ENCODE measurements around the gene BIK.

The BIK gene

DNA sequence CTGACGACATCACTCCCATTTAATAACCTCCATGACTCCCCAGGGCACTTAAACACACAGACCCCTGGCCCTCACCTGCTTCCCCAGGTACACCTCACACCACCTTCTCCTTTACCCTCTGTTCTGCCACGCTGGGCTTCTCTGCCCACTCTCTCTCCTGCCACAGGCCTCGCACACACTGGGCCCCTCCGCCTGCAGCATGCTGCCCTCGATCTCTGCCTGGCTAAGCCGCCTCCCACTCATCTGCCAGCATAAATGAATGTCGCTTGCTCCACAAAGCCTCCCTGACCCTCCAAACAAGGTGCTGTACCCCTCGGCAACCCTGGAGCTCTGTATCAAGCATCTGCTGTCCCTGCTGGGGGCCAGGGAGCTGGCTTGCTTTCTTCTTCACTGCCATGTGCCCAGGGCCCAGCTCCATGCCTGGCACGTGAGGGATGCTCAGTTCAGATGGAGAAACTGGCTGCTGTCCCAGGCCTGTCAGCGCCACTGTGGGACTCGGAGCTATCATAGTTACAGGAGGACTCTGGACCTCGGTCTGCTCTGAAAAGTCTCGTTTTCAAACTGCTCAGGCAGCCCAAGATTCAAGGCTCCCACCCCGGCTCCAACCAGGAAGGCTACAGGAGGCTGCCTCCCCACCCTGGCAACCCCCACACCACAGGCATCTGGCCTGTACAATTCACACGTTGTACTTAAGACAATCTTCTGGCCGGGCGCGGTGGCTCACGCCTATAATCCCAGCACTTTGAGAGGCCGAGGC, 33.3 kb upstream of the BIK start:
- no peak overlapping the region for H3K4me3 ChIP-seq (ENCODE audit: low read depth in 1 of 2, low read length in 2 of 2)
- no peaks in the 10 kb centered on the region for H3K9me3 ChIP-seq (ENCODE audit: insufficient read depth, low read length, severe bottlenecking)
- TF ChIP-seq CTCF (IDR thresholded peaks at IDR 0.05; ENCODE audit: borderline replicate concordance, extremely low read depth, low read length, poor library complexity, severe bottlenecking): no peak
- no peaks in the 10 kb centered on the region; the same call in 1 of the 2 replicates for H4K20me1 ChIP-seq (ENCODE audit: insufficient read depth, low read length)
- ATAC-seq (ENCODE audit: insufficient read depth, low read depth) (no peak), DNase-seq (no peak)
- no peaks in the 10 kb centered on the region for H3K36me3 ChIP-seq (ENCODE audit: insufficient read depth, low read length)
- no peak overlapping the region for H3K27ac ChIP-seq (ENCODE audit: low read length)
- H3K9ac ChIP-seq (ENCODE audit: low read depth, low read length): no peak overlapping the region
- H3K27me3 ChIP-seq (ENCODE audit: insufficient read depth, low read length, poor library complexity): no peaks in the 10 kb centered on the region
- H2AFZ ChIP-seq (ENCODE audit: low read depth, low read length): no peak overlapping the region
- no peaks in the 10 kb centered on the region for H3K79me2 ChIP-seq (ENCODE audit: insufficient read depth, low read length)
- H3K4me1 ChIP-seq (ENCODE audit: insufficient read depth, low read length): no peaks in the 10 kb centered on the region
- H3K4me2 ChIP-seq (ENCODE audit: insufficient read depth, low read length): no peak overlapping the region

GRCh38 chr22:43078522-43078921, 32.0 kb upstream of the BIK start:
- H3K9ac ChIP-seq (ENCODE audit: low read depth, low read length): no peak overlapping the region
- H3K4me3 ChIP-seq (ENCODE audit: low read depth in 1 of 2, low read length in 2 of 2): no peak overlapping the region
- no peak overlapping the region for H3K4me2 ChIP-seq (ENCODE audit: insufficient read depth, low read length)
- ATAC-seq (ENCODE audit: insufficient read depth, low read depth): no peak
- H4K20me1 ChIP-seq (ENCODE audit: insufficient read depth, low read length): no peaks in the 10 kb centered on the region; the same call in 1 of the 2 replicates
- H3K27me3 ChIP-seq (ENCODE audit: insufficient read depth, low read length, poor library complexity): no peaks in the 10 kb centered on the region
- H3K36me3 ChIP-seq (ENCODE audit: insufficient read depth, low read length): no peaks in the 10 kb centered on the region
- TF ChIP-seq EZH2 (IDR thresholded peaks at IDR 0.05; ENCODE audit: borderline replicate concordance, low read depth, low read length, severe bottlenecking): no peak
- no peak for TF ChIP-seq CTCF (IDR thresholded peaks at IDR 0.05; ENCODE audit: borderline replicate concordance, extremely low read depth, low read length, poor library complexity, severe bottlenecking)
- no peak overlapping the region for H2AFZ ChIP-seq (ENCODE audit: low read depth, low read length)
- no peaks in the 10 kb centered on the region for H3K9me3 ChIP-seq (ENCODE audit: insufficient read depth, low read length, severe bottlenecking)
- H3K27ac ChIP-seq (ENCODE audit: low read length): no peak overlapping the region
- H3K79me2 ChIP-seq (ENCODE audit: insufficient read depth, low read length): no peaks in the 10 kb centered on the region
- no peaks in the 10 kb centered on the region for H3K4me1 ChIP-seq (ENCODE audit: insufficient read depth, low read length)
- no peak for DNase-seq

GRCh38 chr22:43079742-43080141, 30.8 kb upstream of the BIK start:
- H3K27ac ChIP-seq (ENCODE audit: low read length): no peak overlapping the region
- no peaks in the 10 kb centered on the region for H3K27me3 ChIP-seq (ENCODE audit: insufficient read depth, low read length, poor library complexity)
- H2AFZ ChIP-seq (ENCODE audit: low read depth, low read length): no peak overlapping the region
- H3K4me2 ChIP-seq (ENCODE audit: insufficient read depth, low read length): no peak overlapping the region
- no peak for TF ChIP-seq CTCF (IDR thresholded peaks at IDR 0.05; ENCODE audit: borderline replicate concordance, extremely low read depth, low read length, poor library complexity, severe bottlenecking)
- no peak for TF ChIP-seq EZH2 (IDR thresholded peaks at IDR 0.05; ENCODE audit: borderline replicate concordance, low read depth, low read length, severe bottlenecking)
- H3K4me1 ChIP-seq (ENCODE audit: insufficient read depth, low read length): no peaks in the 10 kb centered on the region
- ATAC-seq (ENCODE audit: insufficient read depth, low read depth): no peak
- no peaks in the 10 kb centered on the region for H3K79me2 ChIP-seq (ENCODE audit: insufficient read depth, low read length)
- H3K4me3 ChIP-seq (ENCODE audit: low read depth in 1 of 2, low read length in 2 of 2): no peak overlapping the region
- no peaks in the 10 kb centered on the region for H3K36me3 ChIP-seq (ENCODE audit: insufficient read depth, low read length)
- no peak overlapping the region for H3K9ac ChIP-seq (ENCODE audit: low read depth, low read length)
- no peaks in the 10 kb centered on the region; the same call in 1 of the 2 replicates for H4K20me1 ChIP-seq (ENCODE audit: insufficient read depth, low read length)
- H3K9me3 ChIP-seq (ENCODE audit: insufficient read depth, low read length, severe bottlenecking): no peaks in the 10 kb centered on the region
- DNase-seq: no peak

Measured in DND-41 (cell line).